Peyer's patch (tissue), 4 donors: ENCODE data around the gene DIPK1A.

Source experiments
- CTCF ChIP-seq, 6 experiments: fragments of 450-650 bp in 4 of 6; fragments of 200-600 bp in 2 of 6; sonication (generic) in 1 of 6; IDR thresholded peaks; one replicate each; pipeline ENCODE4 v1.5.1; 2017 to 2019; ENCODE audit warnings: antibody characterized with exemption in 6 of 6, mild to moderate bottlenecking in 3 of 6, moderate library complexity in 1 of 6
- POLR2A ChIP-seq, 2 donors: fragments of 450-650 bp; IDR thresholded peaks; one replicate each; pipeline ENCODE4 v1.5.1; 2017; ENCODE audit warnings: antibody characterized with exemption in 2 of 2, mild to moderate bottlenecking in 2 of 2, moderate library complexity in 2 of 2

- TF ChIP-seq POLR2A (IDR thresholded peaks at IDR 0.05): no peak
- TF ChIP-seq CTCF (IDR thresholded peaks at IDR 0.05): no peak
These were observed 34.4 kb downstream of the DIPK1A start for GRCh38 chr1:92926873-92927272.
